T-helper 17 cell (primary cell): Measurements from ENCODE around the gene SKI. TPM values are rescaled to one million over a fixed set of nuclear protein-coding genes. Genes with fewer than 3 reads are reported as not detected.
"Not testable (repeated sequence)": the region's sequence is repeated elsewhere in the genome, so short reads cannot be mapped to it uniquely, and the experiment has no call there.

Experiments
- ATAC-seq: fragments of 150-1000 bp; cut with Tn5 transposase; 2 replicates; pipeline ENCODE4 v1.10.0; 2021; ENCODE audit warnings: mild to moderate bottlenecking, moderate library complexity
- DNase-seq, 3 donors: peaks; one replicate each; pipeline versions ENCODE4 v3.0.0 to v3.0.0-alpha.2; 2020 to 2021
- H3K9me3 ChIP-seq: one replicate; pipeline ENCODE4 v1.7.0; 2013; ENCODE audit warnings: low read length, mild to moderate bottlenecking; ENCODE audit not compliant: control insufficient read depth, poor library complexity, severe bottlenecking
- H3K27ac Mint-ChIP-seq: one replicate; pipeline ENCODE4 v1.8.0; 2022; ENCODE audit warnings: mild to moderate bottlenecking, moderate library complexity, mixed read lengths
- H3K27me3 Mint-ChIP-seq: one replicate; pipeline ENCODE4 v1.8.0; 2022; ENCODE audit warnings: mixed read lengths
- H3K36me3 Mint-ChIP-seq: one replicate; pipeline ENCODE4 v1.8.0; 2022; ENCODE audit warnings: low read depth, mixed read lengths
- H3K4me1 Mint-ChIP-seq: one replicate; pipeline ENCODE4 v1.8.0; 2022; ENCODE audit warnings: mild to moderate bottlenecking, mixed read lengths
- H3K4me3 Mint-ChIP-seq: one replicate; pipeline ENCODE4 v1.8.0; 2022; ENCODE audit warnings: mild to moderate bottlenecking, moderate library complexity, mixed read lengths
- total RNA-seq, 4 donors: library from RNA in 2 of 4; stranded (reverse) in 2 of 4; gene quantifications; one replicate each; pipeline ENCODE4 v1.2.3 and lab custom pipeline; 2022 to 2026

SKI gene
- total RNA-seq, 2 donors from 2014 or later: 183 to 215 TPM

DNA sequence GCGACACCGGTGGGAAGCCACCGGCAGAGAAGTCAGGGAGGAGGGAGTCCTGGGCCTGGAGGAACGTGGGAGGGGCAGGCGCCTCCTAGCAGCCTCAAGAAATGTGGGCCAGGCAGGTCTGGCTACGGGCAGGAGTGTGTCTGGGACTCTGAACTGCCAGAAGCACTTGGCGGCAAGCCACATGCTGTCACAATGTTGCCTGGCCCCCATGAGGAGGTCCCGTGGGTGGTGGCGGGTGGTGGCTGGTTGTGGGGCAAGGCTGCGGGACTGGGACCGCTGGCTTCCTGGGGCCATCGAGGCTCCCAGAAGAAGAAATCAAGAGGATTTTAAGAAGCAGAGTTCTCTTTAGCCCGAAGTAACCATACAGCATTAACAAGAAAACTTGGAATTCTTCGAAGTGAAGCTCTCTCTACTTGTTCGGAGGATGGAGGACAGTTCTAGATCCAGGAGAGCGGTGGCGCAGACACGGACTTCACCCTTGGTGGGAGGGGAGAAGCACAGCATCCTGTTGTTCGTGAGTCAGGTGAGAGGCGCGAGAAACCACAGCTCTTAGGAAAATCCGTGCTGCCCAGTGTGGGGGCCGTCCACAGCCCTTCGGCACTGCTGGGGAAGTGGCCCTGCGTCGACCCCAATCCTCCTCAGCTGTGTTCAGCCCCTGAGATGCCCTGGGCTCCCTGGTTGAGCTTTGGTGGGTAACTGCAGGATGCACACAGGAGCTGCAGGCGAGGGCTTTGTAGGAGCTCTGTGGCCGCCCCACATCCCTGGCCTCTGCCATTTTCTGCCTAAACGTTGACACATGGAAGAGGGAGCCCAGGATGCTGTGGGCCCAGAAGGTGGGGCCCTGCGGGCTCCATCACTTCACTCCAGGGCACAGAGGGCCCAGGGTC is 12.4 kb downstream of the SKI start:
- DNase-seq: no peak
- Mint-ChIP-seq H3K27me3 (no peaks in the 10 kb centered on the region), H3K4me1 (peaks cover 68% of the 10 kb centered on the region)

DNA sequence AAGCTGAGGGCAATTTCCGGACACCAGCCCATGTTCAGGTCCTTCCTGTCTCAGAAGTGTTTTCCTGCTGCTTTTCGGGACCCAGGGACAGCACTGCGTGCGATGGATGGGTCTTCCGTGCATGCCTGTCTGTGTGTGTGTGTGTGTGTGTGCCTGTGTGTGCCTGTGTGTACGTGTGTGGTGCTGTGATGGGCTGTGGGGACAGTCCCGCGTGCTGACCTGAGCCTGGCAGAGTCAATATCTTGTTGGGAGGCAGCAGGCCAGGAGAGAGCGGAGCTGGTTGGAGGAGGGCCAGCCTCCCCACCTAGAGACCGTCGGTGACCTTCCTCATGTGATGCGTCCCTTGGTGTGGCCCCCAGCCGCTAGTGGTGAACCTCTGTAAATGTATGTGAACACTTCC is 13.7 kb downstream of the SKI start:
- H3K27ac Mint-ChIP-seq: peak overlapping the region; percentile 88
- no peaks in the 10 kb centered on the region for H3K9me3 ChIP-seq
- H3K4me1 Mint-ChIP-seq: peaks cover 67% of the 10 kb centered on the region
- H3K36me3 Mint-ChIP-seq: peaks cover 5% of the 10 kb centered on the region
- no peak for DNase-seq
- ATAC-seq: no peak
- peak overlapping the region; percentile 78 for H3K4me3 Mint-ChIP-seq
- no peaks in the 10 kb centered on the region for H3K27me3 Mint-ChIP-seq

More for the DNA sequence above, 12.4 kb downstream of the SKI start:
- peak overlapping the region; percentile 96 for H3K27ac Mint-ChIP-seq
- H3K4me3 Mint-ChIP-seq: peak overlapping the region; percentile 78
- H3K9me3 ChIP-seq: no peaks in the 10 kb centered on the region
- peaks cover 2% of the 10 kb centered on the region for H3K36me3 Mint-ChIP-seq
- ATAC-seq: peak; percentile 14

GRCh38 chr1:2242814-2243725 is 15.0 kb downstream of the SKI start:
- peaks cover 5% of the 10 kb centered on the region for H3K36me3 Mint-ChIP-seq
- ATAC-seq: no peak
- peaks cover 60% of the 10 kb centered on the region for H3K4me1 Mint-ChIP-seq

GRCh38 chr1:2247045-2247394 is 18.9 kb downstream of the SKI start:
- H3K27ac Mint-ChIP-seq: peak overlapping the region; percentile 66
- peaks cover 46% of the 10 kb centered on the region for H3K4me1 Mint-ChIP-seq
- H3K36me3 Mint-ChIP-seq, DNase-seq, H3K27me3 Mint-ChIP-seq, H3K4me3 Mint-ChIP-seq, ATAC-seq, H3K9me3 ChIP-seq: not testable (repeated sequence)

More at GRCh38 chr1:2242814-2243725, 15.0 kb downstream of the SKI start:
- Mint-ChIP-seq H3K4me3 (peak overlapping the region; percentile 61), H3K27me3 (no peaks in the 10 kb centered on the region), H3K27ac (peak overlapping the region; percentile 88)
- H3K9me3 ChIP-seq: no peaks in the 10 kb centered on the region
- DNase-seq: no peak

DNA sequence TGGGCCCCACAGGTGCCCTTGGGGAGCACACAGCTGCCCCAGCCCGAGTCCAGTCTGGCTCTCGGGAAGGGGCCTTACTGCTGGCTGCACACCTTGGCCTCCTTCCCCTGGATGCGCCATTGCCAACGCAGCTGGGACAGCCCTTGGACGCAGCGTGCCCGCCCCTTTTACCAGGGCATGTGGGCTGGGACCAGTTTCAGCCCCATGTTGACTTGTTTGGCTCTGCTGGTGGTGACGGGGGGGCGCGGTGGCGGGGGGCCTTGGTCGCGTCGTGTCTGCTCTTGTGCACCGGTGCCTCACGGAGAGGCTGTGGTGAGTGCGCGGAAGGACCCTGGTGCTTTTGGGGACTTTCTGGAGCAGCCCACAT is 19.6 kb downstream of the SKI start:
- Mint-ChIP-seq H3K4me3 (peak overlapping the region; percentile 33), H3K27ac (peak overlapping the region; percentile 66), H3K4me1 (peaks cover 44% of the 10 kb centered on the region), H3K36me3 (peaks cover 5% of the 10 kb centered on the region), H3K27me3 (no peaks in the 10 kb centered on the region)
- no peaks in the 10 kb centered on the region for H3K9me3 ChIP-seq
- ATAC-seq (no peak), DNase-seq (no peak)

DNA sequence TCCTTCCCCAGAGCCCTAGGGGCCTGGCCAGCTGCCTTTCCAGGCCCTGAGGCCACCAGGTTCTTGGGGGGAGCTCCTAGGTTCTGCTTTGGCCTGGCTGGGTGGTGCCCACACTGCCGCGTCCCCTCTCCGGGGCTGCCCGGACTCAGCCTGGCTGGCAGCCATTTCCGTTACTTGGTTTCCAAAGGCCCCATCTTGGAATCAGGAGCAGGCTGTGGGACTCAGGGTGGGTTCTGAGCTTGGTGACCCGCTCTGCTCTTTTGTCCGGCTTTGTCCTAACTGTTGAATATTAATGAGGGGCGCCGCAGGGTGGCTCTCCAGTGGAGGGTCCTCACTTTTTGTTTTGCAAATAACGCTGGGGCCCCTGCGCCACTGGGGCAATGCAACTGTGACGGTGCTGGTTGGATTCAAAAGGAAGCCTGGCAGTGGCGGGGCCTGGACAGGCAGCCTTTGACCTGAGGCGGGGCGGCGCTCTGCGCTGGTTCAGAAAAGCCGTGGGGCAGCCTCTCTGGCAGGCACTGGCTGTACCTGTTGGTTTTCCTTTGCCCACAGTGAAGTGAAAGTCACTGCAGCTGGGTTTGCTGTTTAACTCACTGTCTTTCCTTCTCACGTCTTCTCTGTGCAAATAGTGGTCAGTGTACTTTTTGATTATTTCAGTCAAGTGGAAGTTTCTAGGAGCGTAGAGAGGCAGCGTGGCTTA is 20.2 kb downstream of the SKI start:
- H3K27ac Mint-ChIP-seq: peak overlapping the region; percentile 66
- peak overlapping the region; percentile 64 for H3K4me3 Mint-ChIP-seq
- DNase-seq: no peak
- H3K36me3 Mint-ChIP-seq: peaks cover 5% of the 10 kb centered on the region
- ATAC-seq: no peak
- no peaks in the 10 kb centered on the region for H3K9me3 ChIP-seq
- H3K4me1 Mint-ChIP-seq: peaks cover 39% of the 10 kb centered on the region
- H3K27me3 Mint-ChIP-seq: no peaks in the 10 kb centered on the region

- Mint-ChIP-seq H3K27ac (peak overlapping the region; percentile 82), H3K4me3 (peak overlapping the region; percentile 64), H3K27me3 (no peaks in the 10 kb centered on the region), H3K4me1 (peaks cover 32% of the 10 kb centered on the region), H3K36me3 (peaks cover 5% of the 10 kb centered on the region)
- no peak for ATAC-seq
- no peak for DNase-seq
- no peaks in the 10 kb centered on the region for H3K9me3 ChIP-seq
Measured at GRCh38 chr1:2248854-2249558, 20.9 kb downstream of the SKI start.

GRCh38 chr1:2249559-2249906 is 21.4 kb downstream of the SKI start:
- peaks cover 5% of the 10 kb centered on the region for H3K36me3 Mint-ChIP-seq
- H3K9me3 ChIP-seq: no peaks in the 10 kb centered on the region
- ATAC-seq (no peak), DNase-seq (no peak)
- H3K27me3 Mint-ChIP-seq: no peaks in the 10 kb centered on the region
- H3K4me1 Mint-ChIP-seq: peaks cover 33% of the 10 kb centered on the region
- H3K4me3 Mint-ChIP-seq: no peak overlapping the region
- peak overlapping the region; percentile 82 for H3K27ac Mint-ChIP-seq

- no peak overlapping the region for H3K27ac Mint-ChIP-seq
- ATAC-seq (no peak), DNase-seq (no peak)
- H3K4me1 Mint-ChIP-seq: peaks cover 28% of the 10 kb centered on the region
- peak overlapping the region; percentile 4 for H3K4me3 Mint-ChIP-seq
- H3K36me3 Mint-ChIP-seq: peaks cover 5% of the 10 kb centered on the region
- H3K9me3 ChIP-seq: peaks cover 5% of the 10 kb centered on the region
- no peaks in the 10 kb centered on the region for H3K27me3 Mint-ChIP-seq
Measured at GRCh38 chr1:2250721-2251281, 22.7 kb downstream of the SKI start.

GRCh38 chr1:2251363-2251762 is 23.2 kb downstream of the SKI start:
- peaks cover 9% of the 10 kb centered on the region for H3K9me3 ChIP-seq
- Mint-ChIP-seq H3K36me3 (peaks cover 2% of the 10 kb centered on the region), H3K4me1 (peaks cover 24% of the 10 kb centered on the region), H3K4me3 (no peak overlapping the region), H3K27me3 (no peaks in the 10 kb centered on the region), H3K27ac (no peak overlapping the region)
- DNase-seq (no peak), ATAC-seq (no peak)

DNA sequence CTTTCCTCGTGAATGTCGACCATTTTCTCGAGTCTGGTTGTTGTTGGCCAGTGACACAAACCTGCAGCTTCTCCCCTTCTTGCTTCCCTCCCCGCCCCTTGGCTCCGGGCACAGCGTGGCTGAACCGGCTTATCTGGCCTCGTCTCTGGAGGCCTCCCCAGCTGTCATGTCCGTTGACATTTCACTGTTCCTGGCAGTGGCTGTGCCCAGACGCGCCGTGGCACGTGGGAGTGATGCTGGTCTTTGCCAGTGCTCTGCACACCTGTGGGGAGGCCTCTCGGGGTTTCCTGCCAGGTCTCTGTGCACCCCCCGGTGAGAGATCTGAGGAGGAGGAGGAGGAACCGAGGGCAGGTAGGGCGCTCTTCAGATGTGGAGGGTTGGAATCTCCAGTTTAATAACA is 23.7 kb downstream of the SKI start:
- H3K4me1 Mint-ChIP-seq: peaks cover 20% of the 10 kb centered on the region
- no peak for ATAC-seq
- no peak for DNase-seq
- peaks cover 9% of the 10 kb centered on the region for H3K9me3 ChIP-seq
- no peak overlapping the region for H3K4me3 Mint-ChIP-seq
- no peak overlapping the region for H3K27ac Mint-ChIP-seq
- no peaks in the 10 kb centered on the region for H3K27me3 Mint-ChIP-seq
- H3K36me3 Mint-ChIP-seq: peaks cover 2% of the 10 kb centered on the region

DNA sequence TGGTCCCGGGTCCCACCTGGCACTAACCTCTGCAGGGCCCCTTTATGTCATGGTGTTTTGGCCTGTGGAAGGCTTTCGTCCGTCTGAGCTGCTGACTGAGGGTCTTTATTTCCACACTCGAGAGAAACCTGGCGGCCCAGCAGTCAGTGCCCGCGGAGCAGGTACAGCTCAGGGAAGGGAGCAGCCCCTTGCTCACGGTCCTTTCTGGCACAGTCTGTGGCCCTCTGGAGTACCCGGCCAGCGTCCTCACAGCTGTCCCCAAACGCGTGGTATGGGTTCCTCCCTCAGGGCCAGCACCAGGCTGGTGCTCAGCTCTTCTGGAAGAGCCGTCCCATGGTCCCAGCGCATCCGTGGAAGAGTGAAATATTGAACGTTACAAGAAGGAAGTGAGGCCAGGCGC is 24.3 kb downstream of the SKI start:
- ATAC-seq: no peak
- DNase-seq: no peak
- peak overlapping the region; percentile 74 for H3K4me3 Mint-ChIP-seq
- peaks cover 19% of the 10 kb centered on the region for H3K4me1 Mint-ChIP-seq
- no peaks in the 10 kb centered on the region for H3K27me3 Mint-ChIP-seq
- H3K36me3 Mint-ChIP-seq: peaks cover 2% of the 10 kb centered on the region
- peaks cover 9% of the 10 kb centered on the region for H3K9me3 ChIP-seq
- no peak overlapping the region for H3K27ac Mint-ChIP-seq
